Activated CD8-positive, alpha-beta T cell treated with anti-CD3 and anti-CD28 coated beads for 36 hours (primary cell): Measurements from ENCODE around the gene AARS2. TPM values are rescaled to one million over a fixed set of nuclear protein-coding genes. Genes with fewer than 3 reads are reported as not detected.

Experiments used
- ATAC-seq: fragments of 200-7000 bp; cut with Tn5 transposase; one replicate; pipeline ENCODE4 v1.10.0; 2021; ENCODE audit warnings: mild to moderate bottlenecking, moderate library complexity
- CTCF ChIA-PET: fragments of 350-600 bp; sonication (Branson Sonifier 250); formaldehyde crosslinking; loops from one replicate; lab custom pipeline; 2021; ENCODE audit warnings: antibody characterized with exemption; lab: Charles Lee
- POLR2A ChIA-PET: fragments of 350-600 bp; sonication (Branson Sonifier 250); formaldehyde crosslinking; loops from one replicate; lab custom pipeline; 2021; ENCODE audit warnings: antibody characterized with exemption; lab: Charles Lee
- DNase-seq: peaks from one replicate; pipeline ENCODE4 v3.0.0-alpha.2; 2020
- H3K27ac Mint-ChIP-seq: one replicate; pipeline ENCODE4 v1.8.0; 2021; ENCODE audit warnings: mild to moderate bottlenecking, mixed read lengths
- H3K27me3 Mint-ChIP-seq: one replicate; pipeline ENCODE4 v1.8.0; 2021; ENCODE audit warnings: mixed read lengths
- H3K36me3 Mint-ChIP-seq: one replicate; pipeline ENCODE4 v1.8.0; 2021; ENCODE audit warnings: low read depth, mixed read lengths
- H3K4me1 Mint-ChIP-seq: one replicate; pipeline ENCODE4 v1.8.0; 2021; ENCODE audit warnings: low read depth, mixed read lengths
- H3K4me3 Mint-ChIP-seq: one replicate; pipeline ENCODE4 v1.8.0; 2021; ENCODE audit warnings: mild to moderate bottlenecking, moderate library complexity, mixed read lengths
- H3K9me3 Mint-ChIP-seq: one replicate; pipeline ENCODE4 v1.8.0; 2021; ENCODE audit warnings: mixed read lengths
- CTCF ChIP-seq: fragments of 200-600 bp; IDR thresholded peaks from one replicate; pipeline ENCODE4 v1.8.0; 2022; ENCODE audit warnings: antibody characterized with exemption, mild to moderate bottlenecking
- intact Hi-C: fragments of 100-400 bp; cut with micrococcal nuclease; formaldehyde crosslinking; loops from one replicate; pipeline ENCODE4 v1.10.0; 2022
- total RNA-seq, 2 experiments: library from RNA; stranded (reverse); gene quantifications; one replicate each; pipeline ENCODE4 v1.2.3, GENCODE V29; 2021

AARS2 gene
- total RNA-seq, 2 experiments from 2014 or later, result 16.2 to 16.3 TPM

- Mint-ChIP-seq H3K4me3 (no peak overlapping the region), H3K27me3 (peaks cover 19% of the 10 kb centered on the region), H3K36me3 (no peaks in the 10 kb centered on the region), H3K27ac (no peak overlapping the region), H3K9me3 (no peaks in the 10 kb centered on the region), H3K4me1 (no peaks in the 10 kb centered on the region)
- DNase-seq, result peak; percentile 83
- CTCF ChIA-PET, result interaction anchor here (0.6 to 8.4 kb wide), 34 partner anchors 9 to 243 kb away, joined by 3 to 165 read pairs (median 4); partner anchors contain the start of genes AARS2, NFKBIE, SLC35B2 and TMEM151B
- ATAC-seq, result peak; percentile 89
- POLR2A ChIA-PET, result interaction anchor here (0.7 to 2.5 kb wide), 2 partner anchors 17 to 69 kb away, joined by 3 to 8 read pairs; partner anchors contain the start of gene TMEM151B
- intact Hi-C loops, result loop anchor here (1.0 to 5.0 kb wide), 3 partner anchors 70 to 241 kb away; no protein-coding TSS in a partner anchor
- peak; percentile 74 for TF ChIP-seq CTCF
These were observed 25.3 kb upstream of the AARS2 start for GRCh38 chr6:44338228-44339122.

- no peak for DNase-seq
- Mint-ChIP-seq H3K4me1 (no peaks in the 10 kb centered on the region), H3K4me3 (no peak overlapping the region), H3K27ac (no peak overlapping the region), H3K27me3 (peaks cover 6% of the 10 kb centered on the region), H3K36me3 (no peaks in the 10 kb centered on the region), H3K9me3 (no peaks in the 10 kb centered on the region)
- ATAC-seq, result no peak
- no peak for TF ChIP-seq CTCF
- intact Hi-C loops, result loop anchor here (5.0 kb wide), 1 partner anchor 238 kb away; no protein-coding TSS in a partner anchor
- ChIA-PET POLR2A (interaction anchor here (0.8 kb wide), 1 partner anchor 88 kb away, joined by 3 read pairs; no protein-coding TSS in a partner anchor), CTCF (interaction anchor here (1.1 to 8.4 kb wide), 7 partner anchors 12 to 239 kb away, joined by 3 to 165 read pairs (median 4); partner anchors contain the start of genes AARS2, NFKBIE and TMEM151B)
These were observed 22.5 kb upstream of the AARS2 start for GRCh38 chr6:44335631-44336030.

GRCh38 chr6:44333942-44334341 is 20.8 kb upstream of the AARS2 start:
- no peak for TF ChIP-seq CTCF
- Mint-ChIP-seq H3K4me3 (no peak overlapping the region), H3K36me3 (no peaks in the 10 kb centered on the region), H3K27me3 (peaks cover 13% of the 10 kb centered on the region), H3K9me3 (no peaks in the 10 kb centered on the region), H3K4me1 (no peaks in the 10 kb centered on the region), H3K27ac (no peak overlapping the region)
- ATAC-seq (no peak), DNase-seq (no peak)
- CTCF ChIA-PET, result interaction anchor here (1.1 to 8.4 kb wide), 4 partner anchors 15 to 65 kb away, joined by 3 to 165 read pairs (median 7); partner anchors contain the start of genes AARS2, NFKBIE and TMEM151B
- POLR2A ChIA-PET, result interaction anchor here (0.6 kb wide), 1 partner anchor 137 kb away, joined by 3 read pairs; no protein-coding TSS in a partner anchor
- intact Hi-C loops, result no loop called here

- no peak overlapping the region for H3K27ac Mint-ChIP-seq
- intact Hi-C loops, result no loop called here
- ChIA-PET CTCF (interaction anchor here (0.7 to 8.4 kb wide), 6 partner anchors 10 to 254 kb away, joined by 3 to 165 read pairs (median 4); partner anchors contain the start of genes AARS2, NFKBIE and TMEM151B), POLR2A (interaction anchor here (1.0 kb wide), 1 partner anchor 76 kb away, joined by 3 read pairs; no protein-coding TSS in a partner anchor)
- no peak overlapping the region for H3K4me3 Mint-ChIP-seq
- H3K27me3 Mint-ChIP-seq, result peaks cover 15% of the 10 kb centered on the region
- ATAC-seq (no peak), DNase-seq (no peak)
- TF ChIP-seq CTCF, result no peak
- H3K9me3 Mint-ChIP-seq, result no peaks in the 10 kb centered on the region
- H3K4me1 Mint-ChIP-seq, result no peaks in the 10 kb centered on the region
- no peaks in the 10 kb centered on the region for H3K36me3 Mint-ChIP-seq
These were observed 20.2 kb upstream of the AARS2 start for GRCh38 chr6:44333273-44333919.
